SK-N-MC (cell line): ENCODE data around the gene APEX1.

ENCODE experiments used
- DNase-seq: peaks from one replicate; pipeline ENCODE4 v3.0.0-alpha.2; 2011; ENCODE audit warnings: low read depth, low spot score
- H3K27ac ChIP-seq: fragments of 200-600 bp; sonication (generic); 2 replicates; pipeline ENCODE4 v1.5.1; 2016; ENCODE audit warnings: mixed run types
- H3K36me3 ChIP-seq: fragments of 200-600 bp; sonication (generic); 2 replicates; pipeline ENCODE4 v1.6.1; 2017; ENCODE audit warnings: antibody characterized with exemption, low read length, mixed read lengths; ENCODE audit not compliant: insufficient read depth
- H3K4me3 ChIP-seq: fragments of 200-600 bp; sonication (generic); 2 replicates; pipeline ENCODE4 v1.5.1; 2016
- H3K9ac ChIP-seq: fragments of 200-600 bp; sonication (generic); 2 replicates; pipeline ENCODE4 v1.8.0; 2017; ENCODE audit warnings: mixed run types, mixed read lengths; ENCODE audit not compliant: insufficient read length
- H3K9me3 ChIP-seq: fragments of 200-600 bp; sonication (generic); 2 replicates; pipeline ENCODE4 v1.6.1; 2017; ENCODE audit warnings: low read depth, mild to moderate bottlenecking, antibody characterized with exemption, low read length, moderate library complexity, mixed read lengths
- EZH2 ChIP-seq: fragments of 200-600 bp; sonication (generic); IDR thresholded peaks from one replicate; pipeline ENCODE4 v1.6.1; 2017; ENCODE audit warnings: antibody characterized with exemption
- FOXP2 ChIP-seq: optimal IDR thresholded peaks from 2 replicates; pipeline ENCODE3; 2011; ENCODE audit warnings: mild to moderate bottlenecking, moderate library complexity; ENCODE audit not compliant: insufficient read depth; ENCODE audit errors: extremely low read length, control extremely low read depth
- POLR2AphosphoS5 ChIP-seq: IDR thresholded peaks from 2 replicates; pipeline ENCODE4 v1.6.1; 2012; ENCODE audit warnings: mild to moderate bottlenecking, low read depth, low read length, borderline replicate concordance

The APEX1 gene

DNA sequence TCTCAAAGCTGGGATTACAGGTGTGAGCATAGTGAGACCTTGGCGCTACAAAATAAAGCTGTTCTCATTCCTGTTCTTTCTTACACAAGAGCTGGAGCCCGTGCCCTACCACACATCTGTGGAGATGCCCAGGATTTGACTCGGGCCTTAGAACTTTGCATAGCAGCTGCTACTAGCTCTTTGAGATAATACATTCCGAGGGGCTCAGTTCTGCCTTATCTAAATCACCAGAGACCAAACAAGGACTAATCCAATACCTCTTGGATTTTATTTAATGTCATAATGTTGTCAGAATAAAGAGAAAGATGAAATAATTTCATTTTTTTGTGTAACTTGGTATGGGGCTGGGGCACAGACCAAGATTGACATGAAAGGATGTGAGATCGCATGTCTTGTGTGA, 21.8 kb downstream of the APEX1 start:
- Histone ChIP-seq H3K9ac (no peak overlapping the region), H3K27ac (peak overlapping the region; percentile 51), H3K9me3 (no peaks in the 10 kb centered on the region), H3K36me3 (peaks cover 65% of the 10 kb centered on the region), H3K4me3 (no peak overlapping the region)
- no peak for DNase-seq
- TF ChIP-seq POLR2AphosphoS5 (no peak), FOXP2 (no peak), EZH2 (no peak)

DNA sequence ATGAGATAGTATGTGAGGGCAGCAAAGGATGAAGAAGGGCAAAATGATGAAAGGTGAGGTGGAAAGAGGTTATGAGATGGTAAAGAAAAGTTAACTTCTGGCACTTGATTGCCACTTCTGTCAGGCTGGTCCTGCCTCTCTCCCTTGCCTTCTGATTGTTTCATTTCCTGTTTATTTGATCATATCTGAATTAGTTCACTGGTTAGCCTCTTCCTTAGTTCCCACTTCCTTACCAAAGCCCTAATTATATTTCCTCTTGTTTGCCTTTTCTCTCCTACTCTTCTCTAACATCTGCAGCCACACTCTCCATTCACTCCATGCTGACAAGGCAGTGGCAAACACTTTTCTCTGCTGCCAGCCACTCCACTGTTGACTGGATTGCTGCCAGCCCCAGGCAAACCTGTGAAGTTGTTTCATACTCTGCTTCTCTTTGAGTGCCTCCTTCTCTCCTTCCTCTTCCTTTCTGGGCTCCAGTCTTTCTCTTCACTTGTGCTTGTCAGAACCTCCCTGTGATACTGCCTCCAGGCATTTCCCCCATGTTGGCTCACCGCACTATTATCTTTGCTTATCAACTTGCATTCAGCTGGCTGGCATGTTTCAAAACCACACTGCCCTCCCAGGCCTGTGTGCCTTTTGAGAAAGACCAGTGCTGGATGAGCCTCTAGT, 22.3 kb downstream of the APEX1 start:
- no peak overlapping the region for H3K4me3 ChIP-seq
- peak overlapping the region; percentile 51 for H3K27ac ChIP-seq
- H3K9ac ChIP-seq: no peak overlapping the region
- peaks cover 59% of the 10 kb centered on the region for H3K36me3 ChIP-seq
- TF ChIP-seq FOXP2 (no peak), EZH2 (no peak), POLR2AphosphoS5 (0 out of 2 replicates have a peak, but pooled peaks have one; percentile 28)
- DNase-seq: no peak
- no peaks in the 10 kb centered on the region for H3K9me3 ChIP-seq

DNA sequence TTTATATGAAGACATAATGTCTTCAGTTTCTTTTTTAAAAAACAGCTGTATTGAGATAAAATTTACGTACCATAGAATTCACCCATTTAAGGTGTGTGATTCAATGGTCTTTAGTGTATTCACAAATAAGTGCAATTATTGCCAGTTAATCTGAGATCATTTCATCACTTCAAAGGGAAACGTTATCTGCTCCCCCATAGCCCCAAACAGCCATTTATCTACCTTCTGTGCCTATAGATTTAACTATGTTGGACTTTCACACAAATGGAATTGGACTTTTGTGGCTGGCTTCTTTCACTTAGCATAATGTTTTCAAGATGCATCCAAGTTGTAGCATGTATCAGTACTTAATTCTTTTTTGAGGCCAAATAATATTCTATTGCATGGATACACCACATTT, 23.9 kb downstream of the APEX1 start:
- H3K36me3 ChIP-seq: peaks cover 44% of the 10 kb centered on the region
- no peak for DNase-seq
- no peak overlapping the region for H3K4me3 ChIP-seq
- no peak overlapping the region for H3K27ac ChIP-seq
- no peaks in the 10 kb centered on the region for H3K9me3 ChIP-seq
- H3K9ac ChIP-seq: no peak overlapping the region
- TF ChIP-seq POLR2AphosphoS5: no peak
- no peak for TF ChIP-seq FOXP2
- TF ChIP-seq EZH2: no peak

- no peak overlapping the region for H3K4me3 ChIP-seq
- H3K9ac ChIP-seq: no peak overlapping the region
- no peak for TF ChIP-seq EZH2
- TF ChIP-seq POLR2AphosphoS5: no peak
- TF ChIP-seq FOXP2: no peak
- no peak overlapping the region for H3K27ac ChIP-seq
- DNase-seq: no peak
- H3K36me3 ChIP-seq: peaks cover 10% of the 10 kb centered on the region
- no peaks in the 10 kb centered on the region for H3K9me3 ChIP-seq
Observed at GRCh38 chr14:20482382-20482781, 27.4 kb downstream of the APEX1 start.

- no peak for DNase-seq
- Histone ChIP-seq H3K9me3 (no peaks in the 10 kb centered on the region), H3K36me3 (no peaks in the 10 kb centered on the region), H3K27ac (no peak overlapping the region), H3K9ac (no peak overlapping the region), H3K4me3 (no peak overlapping the region)
- TF ChIP-seq FOXP2: no peak
- TF ChIP-seq EZH2: no peak
- TF ChIP-seq POLR2AphosphoS5: no peak
Observed at GRCh38 chr14:20485900-20486299, 30.9 kb downstream of the APEX1 start.

DNA sequence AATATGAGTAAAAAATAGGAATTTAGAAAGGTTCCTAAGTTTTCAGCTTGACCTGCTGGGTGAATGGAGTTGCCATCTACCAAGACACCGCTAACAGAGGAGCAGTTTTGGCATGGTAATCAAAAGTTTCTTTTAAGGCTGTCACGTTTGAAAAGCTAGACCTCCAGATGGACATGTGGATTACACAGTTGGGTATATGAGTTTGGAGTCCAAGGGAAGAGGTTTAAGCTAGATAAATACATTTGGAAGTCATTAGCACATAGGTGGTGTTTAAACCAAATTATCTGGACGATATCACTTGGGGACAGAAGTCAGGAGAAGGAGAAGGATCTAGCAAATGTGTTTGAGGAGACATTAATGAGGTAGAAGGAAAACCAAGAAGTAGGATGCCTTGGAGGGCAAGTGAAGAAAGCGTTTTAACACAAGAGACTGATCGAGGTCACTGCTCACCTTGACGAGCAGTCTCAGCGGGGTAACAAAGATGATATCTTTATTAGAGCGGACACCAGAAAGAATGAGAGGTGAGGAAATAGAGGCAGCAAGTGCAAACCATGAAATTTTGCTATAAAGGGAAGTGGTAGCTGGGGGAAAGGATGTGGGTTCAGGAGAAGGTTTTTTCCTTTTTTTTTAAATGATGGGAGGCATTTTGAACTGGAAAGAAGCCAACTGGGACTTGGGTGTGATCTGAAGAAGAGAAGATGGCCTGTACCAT, 31.8 kb downstream of the APEX1 start:
- Histone ChIP-seq H3K27ac (no peak overlapping the region), H3K9ac (no peak overlapping the region), H3K9me3 (no peaks in the 10 kb centered on the region), H3K4me3 (no peak overlapping the region), H3K36me3 (no peaks in the 10 kb centered on the region)
- no peak for TF ChIP-seq FOXP2
- no peak for TF ChIP-seq POLR2AphosphoS5
- TF ChIP-seq EZH2: no peak
- no peak for DNase-seq

GRCh38 chr14:20487396-20487725, 32.3 kb downstream of the APEX1 start:
- no peak overlapping the region for H3K4me3 ChIP-seq
- DNase-seq: no peak
- TF ChIP-seq POLR2AphosphoS5 (no peak), EZH2 (no peak), FOXP2 (no peak)

DNA sequence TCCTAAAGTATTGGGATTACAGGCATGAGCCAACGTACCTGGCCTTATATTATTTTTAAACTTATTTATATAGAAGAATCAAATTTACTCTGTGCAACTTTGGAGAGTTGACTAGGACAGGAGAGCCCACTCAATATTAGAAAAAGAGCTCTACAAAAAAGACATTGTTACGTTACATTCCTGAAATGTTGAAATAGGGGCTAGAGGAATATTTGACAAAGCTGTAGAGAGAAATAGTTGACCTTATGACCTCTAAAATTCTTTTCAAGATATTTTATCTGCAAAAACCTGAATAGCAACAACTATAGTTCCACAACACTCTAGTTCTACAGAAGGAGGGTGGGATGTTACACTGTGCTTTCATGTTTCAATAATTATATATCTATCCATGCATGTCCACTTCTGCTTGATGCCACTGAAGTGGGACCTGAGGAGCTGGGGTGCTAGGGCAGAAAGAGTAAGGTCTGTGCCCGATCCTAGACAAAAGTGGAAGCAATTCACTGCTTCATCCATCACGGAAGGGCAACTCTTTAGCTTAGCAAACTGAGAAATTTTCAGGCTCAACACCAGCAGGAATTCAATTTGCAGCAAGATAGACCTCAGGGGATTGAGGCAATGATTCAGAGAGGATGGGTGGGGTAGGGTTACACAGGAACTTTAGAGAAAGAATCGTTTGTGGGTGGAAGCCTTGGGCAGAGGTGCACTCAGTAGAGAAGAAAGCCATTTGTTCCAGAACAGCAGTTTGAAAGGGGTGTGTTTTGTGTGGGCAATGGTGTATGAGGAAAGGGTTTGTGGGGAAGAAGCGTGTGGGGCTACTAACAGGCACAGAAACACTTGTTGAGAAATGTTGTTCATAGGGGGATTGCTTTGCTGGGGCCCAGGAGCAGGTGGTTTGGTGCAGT, 34.3 kb downstream of the APEX1 start:
- no peaks in the 10 kb centered on the region for H3K9me3 ChIP-seq
- no peak for TF ChIP-seq FOXP2
- TF ChIP-seq EZH2: no peak
- TF ChIP-seq POLR2AphosphoS5: no peak
- H3K27ac ChIP-seq: no peak overlapping the region
- H3K4me3 ChIP-seq: no peak overlapping the region
- no peak for DNase-seq
- H3K9ac ChIP-seq: no peak overlapping the region
- no peaks in the 10 kb centered on the region for H3K36me3 ChIP-seq

More at GRCh38 chr14:20487396-20487725, 32.3 kb downstream of the APEX1 start:
- Histone ChIP-seq H3K9ac (no peak overlapping the region), H3K9me3 (no peaks in the 10 kb centered on the region), H3K27ac (no peak overlapping the region), H3K36me3 (no peaks in the 10 kb centered on the region)
